HepG2 (cell line): ENCODE results near the gene C21orf58. TPM values are rescaled to one million over a fixed set of nuclear protein-coding genes. Genes with fewer than 3 reads are reported as not detected.

Source experiments
- CENPT ChIP-seq: sonication (generic); formaldehyde crosslinking; IDR thresholded peaks from 2 replicates; pipeline ENCODE4 v1.8.0; 2022; ENCODE audit warnings: low read depth, mild to moderate bottlenecking, moderate library complexity, missing genetic modification reagents
- CREM ChIP-seq, 2 experiments: sonication (generic) in 1 of 2; formaldehyde crosslinking in 1 of 2; IDR thresholded peaks; 2 replicates each; pipeline versions ENCODE4 v1.4.0 to v1.6.1; 2016 to 2020; ENCODE audit warnings: antibody characterized with exemption in 1 of 2, mild to moderate bottlenecking in 1 of 2, missing genetic modification reagents in 1 of 2
- ELF3 ChIP-seq: IDR thresholded peaks from 2 replicates; pipeline ENCODE4 v1.6.1; 2016; ENCODE audit warnings: missing genetic modification reagents, missing compliant biosample characterization
- IRF1 ChIP-seq: sonication (generic); formaldehyde crosslinking; IDR thresholded peaks from 2 replicates; pipeline ENCODE4 v1.4.0; 2020; ENCODE audit warnings: low read depth, mild to moderate bottlenecking, missing genetic modification reagents
- JARID2 ChIP-seq: sonication (generic); formaldehyde crosslinking; IDR thresholded peaks from 2 replicates; pipeline ENCODE4 v1.8.1; 2023; ENCODE audit warnings: missing genetic modification reagents, inconsistent platforms; ENCODE audit not compliant: insufficient replicate concordance
- KDM4B ChIP-seq: sonication (generic); formaldehyde crosslinking; IDR thresholded peaks from 2 replicates; pipeline ENCODE4 v1.4.0; 2020; ENCODE audit warnings: missing genetic modification reagents
- KDM5B ChIP-seq: sonication (generic); formaldehyde crosslinking; IDR thresholded peaks from 2 replicates; pipeline ENCODE4 v1.4.0; 2020; ENCODE audit warnings: missing genetic modification reagents, mild to moderate bottlenecking, borderline replicate concordance
- MEIS2 ChIP-seq: sonication (generic); formaldehyde crosslinking; IDR thresholded peaks from 2 replicates; pipeline ENCODE4 v1.9.0; 2021; ENCODE audit warnings: mild to moderate bottlenecking, missing genetic modification reagents
- PITX1 ChIP-seq: sonication (generic); formaldehyde crosslinking; IDR thresholded peaks from 2 replicates; pipeline ENCODE4 v1.5.1; 2020; ENCODE audit warnings: mild to moderate bottlenecking, missing genetic modification reagents
- PLRG1 ChIP-seq: fragments of 450-650 bp; conservative IDR thresholded peaks from 2 replicates; pipeline ENCODE4 v1.6.1; 2016
- SIN3A ChIP-seq: IDR thresholded peaks from 2 replicates; pipeline ENCODE4 v1.6.1; 2011; ENCODE audit warnings: low read depth, mild to moderate bottlenecking, control low read depth, low read length, borderline replicate concordance
- SMAD1 ChIP-seq: sonication (generic); formaldehyde crosslinking; IDR thresholded peaks from 2 replicates; pipeline ENCODE4 v1.4.0; 2020; ENCODE audit warnings: missing genetic modification reagents, low read depth, mild to moderate bottlenecking, borderline replicate concordance
- SMAD9 ChIP-seq: sonication (generic); formaldehyde crosslinking; IDR thresholded peaks from 2 replicates; pipeline ENCODE4 v1.5.1; 2020; ENCODE audit warnings: mild to moderate bottlenecking, missing genetic modification reagents
- SOX5 ChIP-seq: IDR thresholded peaks from 2 replicates; pipeline ENCODE4 v1.6.1; 2016; ENCODE audit warnings: borderline replicate concordance
- ZBTB26 ChIP-seq: IDR thresholded peaks from 2 replicates; pipeline ENCODE4 v1.6.1; 2016; ENCODE audit warnings: missing compliant biosample characterization, missing genetic modification reagents, borderline replicate concordance
- ZFP36L2 ChIP-seq: sonication (generic); formaldehyde crosslinking; IDR thresholded peaks from 2 replicates; pipeline ENCODE4 v1.4.0; 2020; ENCODE audit warnings: missing genetic modification reagents
- ZGPAT ChIP-seq: IDR thresholded peaks from 2 replicates; pipeline ENCODE4 v1.6.1; 2016; ENCODE audit warnings: mild to moderate bottlenecking
- ZNF547 ChIP-seq: sonication (generic); formaldehyde crosslinking; IDR thresholded peaks from 2 replicates; pipeline ENCODE4 v1.5.1; 2020; ENCODE audit warnings: mild to moderate bottlenecking, missing genetic modification reagents
- ZNF567 ChIP-seq: sonication (generic); formaldehyde crosslinking; IDR thresholded peaks from 2 replicates; pipeline ENCODE4 v1.8.1; 2023; ENCODE audit warnings: mild to moderate bottlenecking, missing genetic modification reagents, borderline replicate concordance
- ZNF710 ChIP-seq: sonication (generic); formaldehyde crosslinking; IDR thresholded peaks from 2 replicates; pipeline ENCODE4 v1.5.0; 2020; ENCODE audit warnings: mild to moderate bottlenecking, missing genetic modification reagents, borderline replicate concordance
- ZNF768 ChIP-seq: sonication (generic); formaldehyde crosslinking; IDR thresholded peaks from 2 replicates; pipeline ENCODE4 v1.4.0; 2020; ENCODE audit warnings: missing genetic modification reagents
- ZNF800 ChIP-seq: sonication (generic); formaldehyde crosslinking; IDR thresholded peaks from 2 replicates; pipeline ENCODE4 v1.4.0; 2020; ENCODE audit warnings: missing genetic modification reagents
- ZNF883 ChIP-seq: sonication (generic); formaldehyde crosslinking; IDR thresholded peaks from 2 replicates; pipeline ENCODE4 v1.5.1; 2020; ENCODE audit warnings: mild to moderate bottlenecking, missing genetic modification reagents; ENCODE audit errors: not compliant biosample characterization
- ZNF891 ChIP-seq: sonication (generic); formaldehyde crosslinking; IDR thresholded peaks from 2 replicates; pipeline ENCODE4 v1.5.0; 2020; ENCODE audit warnings: mild to moderate bottlenecking, missing genetic modification reagents
- polyA plus RNA-seq, 8 experiments: library from polyadenylated mRNA; depleted of rRNA in 3 of 8; stranded (reverse) in 7 of 8; unstranded in 1 of 8; fragments of >200 nt; fragmentation: Illumina TruSeq in 4 of 8; extraction: Trizol in 4 of 8; gene quantifications; 2 replicates each; pipeline versions ENCODE4 v1.2.1 to v1.2.3, GENCODE V29; 2011 to 2016; ENCODE audit warnings: low read depth in 4 of 8, missing spikeins in 1 of 8, mixed read lengths in 1 of 8; ENCODE audit not compliant: insufficient read depth in 1 of 8
- total RNA-seq, 5 experiments: library from RNA; depleted of rRNA; stranded (reverse); fragments of >200 nt; fragmentation: Illumina TruSeq; extraction: Trizol; gene quantifications; 2 replicates each; pipeline ENCODE4 v1.2.3, GENCODE V29; 2016; ENCODE audit warnings: low read depth in 1 of 5

Gene C21orf58
- total and polyA plus RNA-seq, 2 of the 13 experiments (the other 11 are each of a cell fraction or from before 2014, with no cell fraction given), result 3.5 to 6.8 TPM

- TF ChIP-seq ZNF800 (0 out of 2 replicates have a peak, but pooled peaks have one; percentile 21), CREM (IDR thresholded peaks at IDR 0.05) (no peak), CREM (CRISPR knock-in tag; IDR thresholded peaks at IDR 0.05) (no peak), ZNF547 (CRISPR knock-in tag) (no peak), IRF1 (CRISPR knock-in tag) (no peak), JARID2 (CRISPR knock-in tag) (no peak), SMAD9 (CRISPR knock-in tag) (no peak), SMAD1 (CRISPR knock-in tag) (no peak), ZNF891 (CRISPR knock-in tag) (peak; percentile 26; the same call in 1 of the 2 replicates), CENPT (CRISPR knock-in tag) (no peak), ZNF883 (CRISPR knock-in tag) (no peak), PLRG1 (no peak), KDM4B (CRISPR knock-in tag) (no peak), ZFP36L2 (CRISPR knock-in tag) (no peak), SOX5 (CRISPR knock-in tag) (no peak), ZBTB26 (CRISPR knock-in tag) (no peak), SIN3A (no peak), KDM5B (no peak), MEIS2 (CRISPR knock-in tag) (no peak), ZNF567 (no peak), ZGPAT (no peak), PITX1 (no peak), ZNF710 (CRISPR knock-in tag) (no peak; the same call in 1 of the 2 replicates), ELF3 (CRISPR knock-in tag) (no peak), ZNF768 (CRISPR knock-in tag) (no peak)
Observed at GRCh38 chr21:46323227-46323709, 402 bp downstream of the C21orf58 start (continued).
